ENCODE results near the gene LCTL.
"Not testable (repeated sequence)": the region's sequence is repeated elsewhere in the genome, so short reads cannot be mapped to it uniquely, and the experiment has no call there.

The LCTL gene

DNA sequence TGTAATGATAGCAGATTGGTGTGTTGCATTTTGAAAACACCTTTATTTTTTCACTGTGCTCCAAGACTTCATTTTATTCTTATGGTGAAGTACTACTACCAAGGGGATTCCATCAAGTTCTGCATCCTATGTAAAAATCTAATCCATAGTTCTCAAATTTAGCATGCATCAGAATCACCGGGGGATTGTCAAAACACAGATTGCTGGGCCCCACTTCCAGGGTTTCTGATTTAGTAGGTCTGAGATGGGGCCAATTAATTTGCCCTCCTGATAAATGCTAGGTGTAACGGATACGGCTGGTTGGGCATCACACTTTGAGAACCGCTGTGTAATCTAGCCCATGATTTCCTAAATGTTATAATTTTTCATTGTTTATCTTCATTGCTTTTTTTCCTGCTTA, 60.0 kb downstream of the LCTL start:
- H3K9ac ChIP-seq (ENCODE audit: low read depth, low read length) = peak overlapping the region; percentile 98
- H3K9me3 ChIP-seq (ENCODE audit: control insufficient read depth, insufficient read depth, low read length) = no peaks in the 10 kb centered on the region
- H3K4me1 ChIP-seq (ENCODE audit: insufficient read depth, low read length) = peaks cover 5% of the 10 kb centered on the region; the same call in 1 of the 2 replicates
- peaks cover 33% of the 10 kb centered on the region for H3K36me3 ChIP-seq (ENCODE audit: insufficient read depth, low read length)

GRCh38 chr15:66505430-66505811, 60.4 kb downstream of the LCTL start:
- H3K36me3 ChIP-seq (ENCODE audit: insufficient read depth, low read length) = peaks cover 35% of the 10 kb centered on the region
- H3K4me1 ChIP-seq (ENCODE audit: insufficient read depth, low read length) = peaks cover 5% of the 10 kb centered on the region; the same call in 1 of the 2 replicates
- no peaks in the 10 kb centered on the region for H3K9me3 ChIP-seq (ENCODE audit: control insufficient read depth, insufficient read depth, low read length)
- peak overlapping the region; percentile 98 for H3K9ac ChIP-seq (ENCODE audit: low read depth, low read length)

- Histone ChIP-seq H3K9me3 (ENCODE audit: control insufficient read depth, insufficient read depth, low read length) (no peaks in the 10 kb centered on the region), H3K9ac (ENCODE audit: low read depth, low read length) (peak within 1 kb of the TSS; percentile 98), H3K4me1 (ENCODE audit: insufficient read depth, low read length) (peaks cover 5% of the 10 kb centered on the region; the same call in 1 of the 2 replicates), H3K36me3 (ENCODE audit: insufficient read depth, low read length) (peaks cover 39% of the 10 kb centered on the region)
These were observed 61.0 kb downstream of the LCTL start, which contains the start of the genes RPL4 and ZWILCH for GRCh38 chr15:66504563-66505429. Gene RPL4, minus strand, starts transcription at chr15:66504855. Its CDS starts 65 bp downstream, at chr15:66504790. Gene ZWILCH, plus strand, starts transcription at chr15:66505326. Its CDS starts 13 bp downstream, at chr15:66505339.

DNA sequence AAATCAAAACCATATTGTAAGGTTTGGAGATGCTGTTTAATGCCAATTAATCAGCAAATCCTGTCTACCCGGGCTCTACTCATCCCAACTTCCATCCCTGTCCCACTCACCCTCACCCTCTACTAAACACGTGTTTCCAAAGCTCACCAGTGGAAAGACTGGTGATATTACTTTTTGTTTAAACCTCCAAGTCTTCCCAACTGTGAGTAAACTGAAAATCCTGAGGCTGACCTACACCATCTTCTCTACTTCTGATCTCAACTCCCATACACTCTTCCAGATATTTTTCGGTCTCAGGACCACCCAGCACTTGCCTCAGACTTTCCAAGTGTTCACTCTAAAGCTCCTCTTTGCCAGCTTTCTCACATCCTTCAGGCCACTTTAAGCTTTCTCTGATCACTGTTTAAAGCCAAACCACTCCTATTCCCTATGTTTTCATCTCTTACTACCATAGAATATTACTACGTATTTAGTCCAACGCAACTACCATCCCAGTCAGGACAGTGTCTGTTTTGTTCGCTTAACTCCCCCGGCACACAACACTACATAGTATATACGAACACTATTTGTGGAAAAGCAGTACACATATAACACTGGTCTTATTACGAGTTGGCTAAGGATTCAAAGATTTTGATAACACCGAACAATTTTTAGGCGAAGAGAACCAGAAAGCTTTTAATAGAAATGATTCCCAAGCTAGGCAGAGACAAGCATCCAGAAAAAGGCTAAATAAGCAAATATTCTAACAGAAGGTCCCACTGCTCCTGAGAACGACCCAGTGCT, 61.8 kb downstream of the LCTL start:
- Histone ChIP-seq H3K9ac (ENCODE audit: low read depth, low read length) (peak overlapping the region; percentile 98), H3K4me1 (ENCODE audit: insufficient read depth, low read length) (peaks cover 5% of the 10 kb centered on the region; the same call in 1 of the 2 replicates), H3K36me3 (ENCODE audit: insufficient read depth, low read length) (peaks cover 42% of the 10 kb centered on the region), H3K9me3 (ENCODE audit: control insufficient read depth, insufficient read depth, low read length) (no peaks in the 10 kb centered on the region)

DNA sequence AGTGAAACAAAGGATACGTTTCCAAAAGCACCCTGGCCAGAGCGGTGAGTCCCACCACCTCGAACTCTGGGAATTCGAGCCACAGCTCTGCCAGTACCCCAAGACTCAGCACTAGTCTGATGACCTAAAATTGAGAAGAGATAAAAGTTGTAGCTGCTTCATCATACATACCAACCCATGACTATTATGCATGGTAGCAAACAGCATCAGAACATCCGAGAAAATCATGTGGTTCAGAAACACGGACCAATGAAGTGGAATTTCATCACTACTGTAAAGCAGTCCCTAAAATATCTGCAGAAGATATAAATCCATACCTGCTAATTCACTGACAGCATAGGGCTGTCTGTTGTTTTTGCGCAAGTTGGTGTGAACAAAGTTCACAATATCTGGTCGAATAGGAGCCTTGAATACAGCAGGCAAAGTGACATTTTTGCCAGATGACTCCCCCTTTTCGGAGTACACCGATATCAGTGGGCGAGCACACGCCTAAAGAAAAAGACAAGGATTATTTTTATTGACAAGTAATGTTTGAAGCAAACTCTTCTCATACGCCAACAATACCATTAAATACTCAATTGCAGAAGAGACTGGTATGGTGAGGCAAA, 62.7 kb downstream of the LCTL start:
- not testable (repeated sequence) for H3K9me3 ChIP-seq (ENCODE audit: control insufficient read depth, insufficient read depth, low read length); H3K4me1 ChIP-seq (ENCODE audit: insufficient read depth, low read length)
- H3K36me3 ChIP-seq (ENCODE audit: insufficient read depth, low read length) = peaks cover 50% of the 10 kb centered on the region

DNA sequence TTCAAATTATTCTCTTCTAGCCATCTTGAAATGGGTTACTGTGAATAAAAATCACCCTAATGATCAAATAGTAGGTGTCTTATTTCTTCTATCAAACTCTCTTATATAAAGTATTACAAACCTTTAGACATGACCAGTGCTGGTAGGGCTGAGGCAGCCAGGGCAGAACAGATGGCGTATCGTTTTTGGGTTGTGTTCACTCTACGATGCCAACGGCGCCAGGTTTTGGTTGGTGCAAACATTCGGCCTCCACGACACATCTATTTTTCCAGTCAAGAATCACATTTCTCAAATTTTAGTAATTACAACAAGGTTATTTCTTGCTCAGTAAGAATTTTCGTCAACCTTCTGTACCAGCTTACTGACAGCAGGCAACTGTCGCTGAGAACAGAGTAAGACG, 63.3 kb downstream of the LCTL start:
- Histone ChIP-seq H3K9me3 (ENCODE audit: control insufficient read depth, insufficient read depth, low read length) (no peaks in the 10 kb centered on the region), H3K9ac (ENCODE audit: low read depth, low read length) (no peak overlapping the region), H3K4me1 (ENCODE audit: insufficient read depth, low read length) (peaks cover 5% of the 10 kb centered on the region; the same call in 1 of the 2 replicates), H3K36me3 (ENCODE audit: insufficient read depth, low read length) (peaks cover 52% of the 10 kb centered on the region)

More for the DNA sequence above, 62.7 kb downstream of the LCTL start:
- H3K9ac ChIP-seq (ENCODE audit: low read depth, low read length) = peak overlapping the region; percentile 98

DNA sequence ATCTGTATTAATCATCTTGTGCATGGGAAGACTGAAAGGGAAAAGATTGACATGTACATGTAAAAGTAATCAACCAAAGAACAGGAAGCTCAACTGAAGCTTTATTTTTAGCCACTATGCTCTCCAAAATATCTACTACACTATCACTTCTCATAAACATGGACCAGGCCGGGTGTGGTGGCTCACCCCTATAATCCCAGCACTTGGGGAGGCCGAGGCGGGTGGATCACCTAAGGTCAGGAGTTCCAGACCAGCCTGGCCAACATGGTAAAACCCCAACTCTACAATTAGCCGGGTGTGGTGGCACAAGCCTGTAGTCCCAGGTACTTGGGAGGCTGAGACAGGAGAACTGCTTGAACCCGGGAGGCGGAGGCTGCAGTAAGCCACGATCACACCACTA, 65.5 kb downstream of the LCTL start:
- not testable (repeated sequence) for H3K9ac ChIP-seq (ENCODE audit: low read depth, low read length); H3K9me3 ChIP-seq (ENCODE audit: control insufficient read depth, insufficient read depth, low read length); H3K4me1 ChIP-seq (ENCODE audit: insufficient read depth, low read length)
- H3K36me3 ChIP-seq (ENCODE audit: insufficient read depth, low read length) = peaks cover 52% of the 10 kb centered on the region

- Histone ChIP-seq H3K9ac (ENCODE audit: low read depth, low read length) (no peak overlapping the region), H3K4me1 (ENCODE audit: insufficient read depth, low read length) (peaks cover 8% of the 10 kb centered on the region), H3K36me3 (ENCODE audit: insufficient read depth, low read length) (peaks cover 56% of the 10 kb centered on the region), H3K9me3 (ENCODE audit: control insufficient read depth, insufficient read depth, low read length) (no peaks in the 10 kb centered on the region)
These were observed 67.1 kb downstream of the LCTL start for GRCh38 chr15:66498501-66499386.
